GM12873 (cell line): ENCODE data around the gene WDR1.

Experiments
- TF ChIP-seq, protein P1 (sequence below): IDR thresholded peaks from 2 replicates; pipeline ENCODE4 v1.5.1; 2012; ENCODE audit warnings: low read depth, mild to moderate bottlenecking, moderate library complexity, low read length, control low read depth; ENCODE audit not compliant: insufficient read depth; ENCODE audit errors: missing control alignments

WDR1 gene

DNA sequence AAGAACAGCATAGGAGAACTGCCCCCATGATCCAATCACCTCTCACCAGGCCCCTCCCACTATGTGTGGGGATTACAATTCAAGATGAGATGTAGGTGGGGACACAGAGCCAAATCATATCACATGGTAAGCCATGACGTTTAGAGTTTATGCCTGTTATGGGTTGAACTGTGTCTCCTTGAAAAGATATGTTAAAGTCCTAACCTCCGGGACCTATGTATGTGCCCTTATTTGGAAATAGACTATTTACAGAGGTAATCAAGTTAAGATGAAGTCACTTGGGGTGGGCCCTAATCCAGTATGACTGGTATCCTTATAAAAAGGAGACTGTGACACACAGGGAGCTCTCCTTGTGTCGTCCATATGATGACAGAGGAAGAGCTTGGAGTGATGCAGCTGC lies 70.1 kb downstream of the WDR1 start:
- TF ChIP-seq, protein P1, sequence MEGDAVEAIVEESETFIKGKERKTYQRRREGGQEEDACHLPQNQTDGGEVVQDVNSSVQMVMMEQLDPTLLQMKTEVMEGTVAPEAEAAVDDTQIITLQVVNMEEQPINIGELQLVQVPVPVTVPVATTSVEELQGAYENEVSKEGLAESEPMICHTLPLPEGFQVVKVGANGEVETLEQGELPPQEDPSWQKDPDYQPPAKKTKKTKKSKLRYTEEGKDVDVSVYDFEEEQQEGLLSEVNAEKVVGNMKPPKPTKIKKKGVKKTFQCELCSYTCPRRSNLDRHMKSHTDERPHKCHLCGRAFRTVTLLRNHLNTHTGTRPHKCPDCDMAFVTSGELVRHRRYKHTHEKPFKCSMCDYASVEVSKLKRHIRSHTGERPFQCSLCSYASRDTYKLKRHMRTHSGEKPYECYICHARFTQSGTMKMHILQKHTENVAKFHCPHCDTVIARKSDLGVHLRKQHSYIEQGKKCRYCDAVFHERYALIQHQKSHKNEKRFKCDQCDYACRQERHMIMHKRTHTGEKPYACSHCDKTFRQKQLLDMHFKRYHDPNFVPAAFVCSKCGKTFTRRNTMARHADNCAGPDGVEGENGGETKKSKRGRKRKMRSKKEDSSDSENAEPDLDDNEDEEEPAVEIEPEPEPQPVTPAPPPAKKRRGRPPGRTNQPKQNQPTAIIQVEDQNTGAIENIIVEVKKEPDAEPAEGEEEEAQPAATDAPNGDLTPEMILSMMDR: no peak

DNA sequence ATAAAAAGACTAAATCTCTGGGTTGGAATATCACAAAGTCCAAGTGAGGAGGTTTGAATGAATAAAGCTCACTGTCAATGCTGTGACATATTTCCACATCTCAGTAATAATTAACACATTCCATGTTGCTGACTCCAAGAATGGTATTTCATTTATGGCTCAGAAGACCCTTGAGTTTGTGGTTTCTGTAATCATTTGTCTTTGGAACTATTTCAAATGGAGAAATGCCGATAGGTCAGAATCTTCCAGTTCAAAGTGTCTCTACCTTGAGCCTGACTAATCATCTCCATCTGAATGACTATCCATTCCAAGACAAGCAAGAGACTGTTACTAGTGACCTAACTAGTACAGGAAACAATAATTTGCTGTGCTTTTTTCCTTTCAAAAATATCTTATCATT lies 71.1 kb downstream of the WDR1 start:
- TF ChIP-seq, protein P1: no peak

DNA sequence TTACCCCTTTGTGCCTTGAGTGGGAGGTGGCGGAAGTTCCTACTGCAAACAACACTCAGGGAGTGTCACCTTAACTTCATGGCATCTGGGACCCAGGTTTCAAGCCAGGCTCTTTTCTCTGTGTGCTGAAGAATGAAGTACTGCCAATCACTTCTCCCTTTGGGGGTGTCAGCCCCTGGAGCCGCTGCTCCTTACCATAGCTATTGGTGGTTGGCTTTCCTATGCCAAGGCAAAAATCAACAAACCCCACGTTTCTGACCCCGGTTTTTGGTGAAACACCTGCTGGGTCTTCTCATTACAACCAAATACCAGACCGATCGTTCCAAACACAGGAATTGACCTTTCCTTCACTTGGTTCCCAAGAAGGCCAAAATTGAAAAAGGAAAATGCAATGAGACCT lies 75.6 kb downstream of the WDR1 start:
- TF ChIP-seq, protein P1: no peak

DNA sequence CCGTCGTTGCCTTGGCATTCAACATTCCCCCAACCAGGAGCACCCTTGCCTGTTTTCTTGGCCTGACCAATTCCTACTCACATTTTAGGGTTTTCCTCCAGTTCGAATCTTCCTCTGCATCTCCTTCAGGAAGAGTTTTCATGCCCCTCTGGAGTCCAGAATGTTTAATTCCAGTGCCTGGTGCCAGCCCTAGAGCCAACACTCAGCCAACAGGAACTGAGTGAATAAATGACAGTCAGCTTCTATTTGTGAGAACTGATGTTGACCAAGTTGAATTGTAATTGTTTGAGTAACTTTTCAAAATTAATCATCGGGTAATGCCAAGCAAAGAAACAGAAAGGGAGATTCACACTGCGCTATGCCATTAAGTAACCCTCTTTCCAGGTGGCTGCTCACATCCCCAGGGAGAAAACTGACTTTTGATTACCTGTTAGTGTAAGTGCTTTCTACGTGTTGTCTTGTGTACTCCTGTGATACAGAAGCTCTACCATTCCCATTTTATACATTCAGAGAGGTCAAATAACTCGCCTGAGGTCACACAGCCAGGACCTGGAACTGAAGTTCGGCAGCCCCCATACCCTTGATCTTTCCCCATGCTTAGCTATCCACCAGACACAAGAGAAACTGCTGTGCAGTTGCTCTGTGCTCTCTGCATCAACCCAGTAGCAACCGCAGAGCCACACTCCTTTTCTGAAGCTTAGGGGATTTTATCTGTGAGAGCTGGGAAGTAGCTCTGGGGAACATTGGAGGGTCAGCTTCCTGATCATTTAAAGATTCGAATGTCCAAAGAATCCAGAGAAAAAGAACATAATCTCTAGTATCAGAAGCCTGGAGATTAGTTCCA lies 76.3 kb downstream of the WDR1 start:
- TF ChIP-seq, protein P1: no peak

DNA sequence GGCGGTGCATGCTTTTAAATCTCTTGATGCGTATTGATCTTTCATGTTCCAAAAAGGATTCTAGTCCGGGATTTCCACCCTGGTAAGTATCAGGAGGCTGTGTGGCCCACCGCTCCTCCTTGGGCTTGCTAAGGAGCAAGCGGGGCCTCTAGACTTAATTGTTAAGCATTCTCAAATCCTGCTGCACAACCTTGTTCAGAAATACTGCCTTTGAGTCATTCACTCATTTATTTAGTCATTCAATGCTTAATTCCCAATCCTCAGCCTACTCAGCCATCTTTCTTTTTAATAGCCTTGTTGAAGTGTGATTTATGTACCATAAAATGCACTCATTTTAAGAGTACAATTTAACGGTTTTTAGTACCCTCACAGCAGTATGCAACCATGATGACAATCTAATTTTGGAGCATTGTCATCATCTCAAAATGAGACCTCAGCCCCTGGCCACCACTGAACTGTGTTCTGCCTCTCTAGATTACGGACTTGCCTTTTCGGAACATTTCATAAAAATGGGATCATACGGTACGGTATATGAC lies 79.7 kb downstream of the WDR1 start:
- TF ChIP-seq, protein P1: no peak

DNA sequence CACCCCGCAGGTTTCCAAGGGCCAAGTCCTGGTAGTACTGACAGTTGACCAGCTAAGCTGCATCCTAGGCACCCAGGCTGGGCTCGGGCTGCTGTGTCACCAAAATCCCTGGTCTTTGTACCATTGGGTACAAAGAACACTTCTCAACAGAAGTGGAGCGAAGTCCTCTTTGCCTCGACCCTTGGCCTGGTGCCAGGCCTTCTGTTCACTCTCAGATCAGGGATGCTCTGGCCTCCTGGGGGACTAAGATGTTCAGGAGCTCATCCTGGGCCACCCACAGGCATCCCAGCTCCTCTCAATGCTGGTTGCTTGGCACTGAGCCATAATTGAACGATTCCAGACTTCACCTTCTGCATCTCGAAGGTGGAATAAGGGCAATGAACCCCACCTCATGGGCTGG lies 81.5 kb downstream of the WDR1 start:
- TF ChIP-seq, protein P1: no peak

DNA sequence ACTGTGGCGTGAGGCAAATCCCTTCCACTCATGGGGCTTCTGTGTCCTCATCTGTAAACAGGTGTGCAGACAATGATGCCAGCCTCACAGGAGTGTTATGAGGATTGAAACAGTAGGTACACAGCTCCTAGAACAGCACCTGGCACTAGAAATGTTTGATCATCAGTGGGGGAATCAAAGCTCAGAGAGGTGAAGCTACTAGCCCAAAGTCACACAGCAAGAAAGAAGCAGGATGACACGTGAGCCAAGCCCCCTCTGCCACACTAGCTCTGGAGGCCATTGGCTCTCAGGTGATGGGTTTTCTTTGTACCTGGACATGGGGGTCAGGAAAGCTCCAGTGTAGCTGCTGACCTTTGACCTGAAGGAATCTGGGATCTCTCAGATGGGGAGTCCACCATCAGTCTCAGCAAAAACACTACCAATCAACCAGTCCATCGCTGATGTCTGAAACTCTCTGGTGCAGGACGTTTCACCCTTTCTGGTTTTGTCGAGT lies 81.9 kb downstream of the WDR1 start:
- TF ChIP-seq, protein P1: no peak
